ENCODE measurements around the gene FNBP1. TPM values are rescaled to one million over a fixed set of nuclear protein-coding genes. Genes with fewer than 3 reads are reported as not detected.

FNBP1 gene
- total and polyA plus RNA-seq, 2 experiments from 2014 or later = 26.6 to 28.8 TPM

DNA sequence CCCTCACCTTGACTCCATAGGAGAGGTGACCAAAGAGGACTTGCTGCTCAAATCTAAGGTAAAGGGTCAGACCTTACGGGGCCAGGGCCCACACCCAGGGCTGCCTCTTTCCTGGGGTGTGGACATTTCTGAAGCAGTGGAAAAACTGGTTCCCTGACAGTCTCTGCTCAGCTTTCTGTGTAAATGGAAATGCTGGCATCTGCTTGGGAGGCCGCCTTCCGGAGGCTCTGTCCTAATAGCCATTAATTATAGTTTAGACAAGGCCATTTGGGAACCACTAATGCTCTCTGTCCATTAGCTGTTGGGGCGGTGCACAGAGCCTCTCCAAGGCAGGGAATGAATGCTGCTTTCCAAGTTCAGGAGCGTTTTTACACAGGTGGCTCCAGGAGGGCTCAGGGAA, 190.4 kb downstream of the FNBP1 start:
- no peak overlapping the region for H3K27ac ChIP-seq (ENCODE audit: low read depth)
- no peaks in the 10 kb centered on the region for H3K79me2 ChIP-seq (replicated peaks; ENCODE audit: insufficient read depth)
- no peak overlapping the region for H3K4me2 ChIP-seq
- no peaks in the 10 kb centered on the region for H3K4me1 Mint-ChIP-seq
- no peak overlapping the region for H3K4me3 Mint-ChIP-seq
- H3K36me3 Mint-ChIP-seq (ENCODE audit: low read depth) = peaks cover 9% of the 10 kb centered on the region
- no peaks in the 10 kb centered on the region for H3F3A ChIP-seq (replicated peaks; ENCODE audit: low read depth)
- no peaks in the 10 kb centered on the region for H3K9me2 ChIP-seq (ENCODE audit: insufficient read depth)
- TF ChIP-seq ETS1 (IDR thresholded peaks at IDR 0.05) (no peak), REST (IDR thresholded peaks at IDR 0.05; ENCODE audit: unreplicated experiment) (no peak), ZNF114 (CRISPR knock-in tag; IDR thresholded peaks at IDR 0.05) (no peak), CREB1 (CRISPR knock-in tag; IDR thresholded peaks at IDR 0.05; ENCODE audit: low read depth) (no peak), POLR2AphosphoS5 (IDR thresholded peaks at IDR 0.05; ENCODE audit: low read depth) (no peak), EZH2 (IDR thresholded peaks at IDR 0.05; ENCODE audit: low read depth, unreplicated experiment) (no peak), JUNB (IDR thresholded peaks at IDR 0.05; ENCODE audit: unreplicated experiment) (no peak), STAT1 (IDR thresholded peaks at IDR 0.05; ENCODE audit: unreplicated experiment) (no peak), EZH2phosphoT487 (IDR thresholded peaks at IDR 0.05; ENCODE audit: unreplicated experiment) (no peak), NANOG (IDR thresholded peaks at IDR 0.05; ENCODE audit: borderline replicate concordance) (no peak), ZNF462 (CRISPR knock-in tag; IDR thresholded peaks at IDR 0.05) (no peak), ZNF331 (CRISPR knock-in tag; IDR thresholded peaks at IDR 0.05; ENCODE audit: low read depth) (no peak)
- TF ChIP-seq, protein P1, sequence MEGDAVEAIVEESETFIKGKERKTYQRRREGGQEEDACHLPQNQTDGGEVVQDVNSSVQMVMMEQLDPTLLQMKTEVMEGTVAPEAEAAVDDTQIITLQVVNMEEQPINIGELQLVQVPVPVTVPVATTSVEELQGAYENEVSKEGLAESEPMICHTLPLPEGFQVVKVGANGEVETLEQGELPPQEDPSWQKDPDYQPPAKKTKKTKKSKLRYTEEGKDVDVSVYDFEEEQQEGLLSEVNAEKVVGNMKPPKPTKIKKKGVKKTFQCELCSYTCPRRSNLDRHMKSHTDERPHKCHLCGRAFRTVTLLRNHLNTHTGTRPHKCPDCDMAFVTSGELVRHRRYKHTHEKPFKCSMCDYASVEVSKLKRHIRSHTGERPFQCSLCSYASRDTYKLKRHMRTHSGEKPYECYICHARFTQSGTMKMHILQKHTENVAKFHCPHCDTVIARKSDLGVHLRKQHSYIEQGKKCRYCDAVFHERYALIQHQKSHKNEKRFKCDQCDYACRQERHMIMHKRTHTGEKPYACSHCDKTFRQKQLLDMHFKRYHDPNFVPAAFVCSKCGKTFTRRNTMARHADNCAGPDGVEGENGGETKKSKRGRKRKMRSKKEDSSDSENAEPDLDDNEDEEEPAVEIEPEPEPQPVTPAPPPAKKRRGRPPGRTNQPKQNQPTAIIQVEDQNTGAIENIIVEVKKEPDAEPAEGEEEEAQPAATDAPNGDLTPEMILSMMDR (conservative IDR thresholded peaks at IDR 0.05; ENCODE audit: low read depth in 2 of 2) = no peak
- no peaks in the 10 kb centered on the region for H3K36me3 ChIP-seq (ENCODE audit: insufficient read depth)
- no peaks in the 10 kb centered on the region for H3K4me1 ChIP-seq (ENCODE audit: insufficient read depth)
- no peak overlapping the region for H3K27ac Mint-ChIP-seq
- no peaks in the 10 kb centered on the region for H3K27me3 ChIP-seq (ENCODE audit: insufficient read depth)
- DNase-seq (ENCODE audit: low spot score) = no peak
- no peak overlapping the region for H2AFZ ChIP-seq
- H3K27me3 Mint-ChIP-seq (ENCODE audit: insufficient read depth, low read depth, poor library complexity) = peaks cover 3% of the 10 kb centered on the region
- no peak overlapping the region for H3K4me3 ChIP-seq
- no peak for ATAC-seq
- H3K9me3 Mint-ChIP-seq = no peaks in the 10 kb centered on the region
- no peaks in the 10 kb centered on the region; the same call in 1 of the 2 replicates for H4K20me1 ChIP-seq (replicated peaks; ENCODE audit: insufficient read depth)
